PC-9 (cell line): ENCODE data around the gene TTLL7.

Source experiments
- EZH2 ChIP-seq: fragments of 200-600 bp; sonication (generic); IDR thresholded peaks from 2 replicates; pipeline ENCODE4 v1.8.0; 2017; ENCODE audit warnings: antibody characterized with exemption, low read depth
- TF ChIP-seq, protein P1 (sequence below): fragments of 200-600 bp; sonication (generic); conservative IDR thresholded peaks from 2 replicates; pipeline ENCODE4 v1.6.1; 2017; ENCODE audit warnings: mixed run types, antibody characterized with exemption, mild to moderate bottlenecking, moderate library complexity

DNA sequence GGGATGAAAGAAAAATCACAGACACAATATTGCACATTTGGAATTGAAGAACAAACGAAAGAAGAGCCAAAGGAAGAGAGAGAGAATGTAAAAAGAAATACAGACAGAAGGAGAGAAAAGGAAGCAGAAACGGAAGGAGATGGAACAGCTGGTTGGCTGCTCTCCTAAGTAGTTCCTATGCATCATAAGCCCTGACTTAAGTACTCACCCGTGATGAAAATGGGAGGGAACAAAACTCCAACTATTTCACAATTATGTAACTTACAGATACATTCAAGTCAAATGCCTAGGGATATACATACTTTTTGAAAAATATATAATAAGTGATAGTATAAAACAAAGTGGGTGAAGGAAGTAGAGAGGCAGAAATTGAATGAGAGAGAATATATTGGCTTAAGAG lies 88.5 kb downstream of the TTLL7 start:
- TF ChIP-seq, protein P1, sequence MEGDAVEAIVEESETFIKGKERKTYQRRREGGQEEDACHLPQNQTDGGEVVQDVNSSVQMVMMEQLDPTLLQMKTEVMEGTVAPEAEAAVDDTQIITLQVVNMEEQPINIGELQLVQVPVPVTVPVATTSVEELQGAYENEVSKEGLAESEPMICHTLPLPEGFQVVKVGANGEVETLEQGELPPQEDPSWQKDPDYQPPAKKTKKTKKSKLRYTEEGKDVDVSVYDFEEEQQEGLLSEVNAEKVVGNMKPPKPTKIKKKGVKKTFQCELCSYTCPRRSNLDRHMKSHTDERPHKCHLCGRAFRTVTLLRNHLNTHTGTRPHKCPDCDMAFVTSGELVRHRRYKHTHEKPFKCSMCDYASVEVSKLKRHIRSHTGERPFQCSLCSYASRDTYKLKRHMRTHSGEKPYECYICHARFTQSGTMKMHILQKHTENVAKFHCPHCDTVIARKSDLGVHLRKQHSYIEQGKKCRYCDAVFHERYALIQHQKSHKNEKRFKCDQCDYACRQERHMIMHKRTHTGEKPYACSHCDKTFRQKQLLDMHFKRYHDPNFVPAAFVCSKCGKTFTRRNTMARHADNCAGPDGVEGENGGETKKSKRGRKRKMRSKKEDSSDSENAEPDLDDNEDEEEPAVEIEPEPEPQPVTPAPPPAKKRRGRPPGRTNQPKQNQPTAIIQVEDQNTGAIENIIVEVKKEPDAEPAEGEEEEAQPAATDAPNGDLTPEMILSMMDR = no peak
- TF ChIP-seq EZH2 = no peak
